HG03196 (cell line): ENCODE measurements around the gene IL18BP.

ENCODE experiments used
- ATAC-seq: cut with Tn5 transposase; IDR thresholded peaks from one replicate; pipeline ENCODE4 v1.9.1; 2021; ENCODE audit not compliant: unreplicated experiment

Gene IL18BP

DNA sequence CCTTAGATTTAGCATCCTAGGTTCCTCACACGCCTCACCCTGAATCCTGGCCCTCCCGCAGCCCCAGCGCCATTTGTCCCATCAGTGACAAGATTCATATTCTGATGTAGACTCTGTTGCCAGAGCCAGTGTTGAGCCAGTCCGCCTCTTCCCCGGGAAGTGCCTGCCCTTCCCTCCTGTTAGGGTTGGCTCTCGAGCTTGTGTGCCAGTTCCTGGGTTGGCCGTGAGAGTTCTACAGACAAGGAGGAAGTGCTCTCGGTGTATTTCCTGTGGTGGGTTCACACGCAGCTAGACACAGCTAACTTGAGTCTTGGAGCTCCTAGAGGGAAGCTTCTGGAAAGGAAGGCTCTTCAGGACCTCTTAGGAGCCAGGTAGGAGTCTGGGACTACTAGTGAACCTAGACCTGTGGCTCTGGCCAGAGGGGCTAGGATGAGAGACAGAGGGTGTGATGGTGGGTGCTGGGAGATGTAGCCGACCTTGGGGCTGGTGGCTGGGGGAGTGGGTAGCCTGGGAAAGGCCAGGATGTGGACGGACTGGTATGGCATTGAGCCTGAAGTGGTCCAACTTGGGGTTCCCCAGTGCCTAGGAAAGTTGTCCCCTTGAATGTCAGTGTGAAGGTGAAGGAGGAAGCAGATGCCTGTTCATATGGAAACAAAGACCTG is at the start of gene IL18BP:
TSS of gene IL18BP (plus strand) at position 261 of the 662 bp plus-strand sequence. CDS start 1,076 bp downstream, outside the sequence.
- ATAC-seq: no peak

DNA sequence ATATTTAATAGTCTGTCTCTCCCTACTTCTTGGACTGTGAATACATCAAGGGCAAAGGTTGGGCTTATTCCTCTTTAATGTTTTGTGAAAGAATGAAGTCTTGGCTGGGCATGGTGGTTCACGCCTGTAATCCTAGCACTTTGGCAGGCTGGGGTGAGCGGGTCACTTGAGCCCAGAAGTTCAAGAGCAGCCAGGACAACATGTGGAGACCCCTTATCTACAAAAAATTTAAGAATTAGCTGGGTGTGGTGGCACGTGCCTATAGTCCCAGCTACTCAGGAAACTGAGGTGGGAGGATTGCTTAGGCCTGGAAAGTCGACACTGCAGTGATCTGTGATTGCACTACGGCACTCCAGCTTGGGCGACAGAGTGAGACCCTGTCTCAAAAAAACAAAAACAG is 49.7 kb upstream of the IL18BP start:
- no peak for ATAC-seq

DNA sequence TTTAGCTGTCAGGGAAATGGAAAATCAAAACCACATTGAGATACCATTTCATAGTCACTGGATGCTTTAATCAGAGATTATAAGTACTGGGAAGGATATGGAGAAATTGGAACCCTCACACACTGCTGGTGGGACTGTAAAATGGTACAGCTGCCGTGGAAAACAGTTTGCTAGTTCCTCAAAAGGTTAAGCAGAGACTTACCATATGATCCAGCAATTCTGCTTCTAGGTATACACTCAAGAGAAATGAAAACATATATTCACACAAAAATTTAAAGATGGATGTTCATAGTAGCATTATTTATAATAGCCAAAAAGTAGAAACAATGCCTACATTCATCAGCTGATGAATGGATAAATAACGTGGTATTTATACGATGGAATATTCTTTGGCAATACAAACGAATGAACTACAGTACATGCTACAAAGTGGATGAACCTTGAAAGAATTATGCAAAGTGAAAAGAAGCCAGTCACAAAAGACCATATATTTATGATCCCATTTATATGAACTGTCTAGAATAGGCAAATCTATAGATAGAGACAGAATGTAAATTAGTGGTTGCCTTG is 46.9 kb upstream of the IL18BP start:
- no peak for ATAC-seq

DNA sequence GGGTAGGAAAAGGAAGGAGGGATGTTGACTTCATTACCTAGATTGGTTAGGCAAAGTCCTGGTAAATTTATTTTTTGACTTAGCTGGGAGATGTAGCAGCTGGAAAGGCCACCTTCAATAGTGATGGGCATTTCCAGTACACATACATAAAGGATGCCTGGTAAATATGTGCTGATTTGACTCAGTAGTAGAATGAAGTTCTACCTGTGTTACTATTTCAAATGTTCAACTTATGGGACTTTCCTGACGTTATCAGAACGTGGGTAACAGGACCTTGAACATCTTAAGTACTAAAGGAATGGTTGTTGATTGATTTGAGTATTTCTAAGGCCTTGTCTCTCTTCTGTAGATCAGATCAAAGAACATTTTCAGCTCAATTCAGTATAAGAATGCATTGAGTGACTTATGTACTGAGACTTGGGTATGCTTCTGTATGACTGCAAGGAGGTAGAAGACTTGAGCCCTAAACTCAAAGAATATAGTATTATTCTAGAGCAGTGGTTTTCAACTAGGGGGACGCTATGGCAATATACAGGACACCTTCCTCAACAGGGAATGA is 42.7 kb upstream of the IL18BP start:
- no peak for ATAC-seq

DNA sequence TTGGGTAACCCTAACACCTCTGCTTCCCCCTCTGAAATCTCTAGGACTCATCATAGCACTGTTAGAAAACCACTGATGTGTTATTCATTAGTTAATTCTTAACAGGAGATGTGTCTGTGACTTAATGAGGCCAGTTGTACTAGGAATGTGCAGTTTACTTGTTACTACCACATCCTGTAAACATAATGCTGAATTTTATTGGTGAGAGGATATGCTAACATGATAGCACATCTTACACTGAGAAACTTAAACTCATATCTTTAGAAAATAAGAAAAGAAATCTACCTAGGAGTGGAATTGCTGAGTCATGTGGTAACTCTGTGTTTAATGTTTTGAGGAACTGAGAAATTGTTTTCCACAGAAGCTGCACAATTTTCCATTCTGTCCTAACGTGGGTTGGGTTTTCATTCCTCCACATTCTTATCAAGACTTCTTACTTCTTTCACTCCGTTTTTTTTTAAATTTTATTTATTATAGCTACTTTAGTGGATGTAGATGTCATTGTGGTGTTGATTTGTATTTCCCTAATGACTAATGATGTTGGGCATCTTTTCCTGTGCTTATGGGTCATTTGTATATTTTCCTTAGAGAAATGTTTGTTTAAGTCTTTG is 36.2 kb upstream of the IL18BP start:
- ATAC-seq: peak; percentile 57

DNA sequence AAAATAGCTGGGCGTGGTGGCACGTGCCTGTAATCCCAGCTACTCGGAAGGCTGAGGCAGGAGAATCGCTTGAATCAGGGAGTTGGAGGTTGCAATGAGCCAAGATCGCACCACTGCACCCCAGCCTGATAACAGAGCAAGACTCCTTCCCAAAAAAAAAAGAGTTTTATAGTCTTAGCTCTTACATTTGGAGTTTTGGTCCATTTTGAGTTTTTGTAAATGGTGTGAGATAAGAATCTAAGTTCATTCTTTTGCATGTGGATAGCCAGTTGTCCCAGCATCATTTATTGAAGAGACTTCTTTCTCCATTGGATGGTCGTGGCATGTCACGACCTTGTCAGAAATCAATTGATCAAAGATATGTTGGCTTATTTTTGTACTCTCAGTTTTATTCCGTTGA is 35.2 kb upstream of the IL18BP start:
- no peak for ATAC-seq

DNA sequence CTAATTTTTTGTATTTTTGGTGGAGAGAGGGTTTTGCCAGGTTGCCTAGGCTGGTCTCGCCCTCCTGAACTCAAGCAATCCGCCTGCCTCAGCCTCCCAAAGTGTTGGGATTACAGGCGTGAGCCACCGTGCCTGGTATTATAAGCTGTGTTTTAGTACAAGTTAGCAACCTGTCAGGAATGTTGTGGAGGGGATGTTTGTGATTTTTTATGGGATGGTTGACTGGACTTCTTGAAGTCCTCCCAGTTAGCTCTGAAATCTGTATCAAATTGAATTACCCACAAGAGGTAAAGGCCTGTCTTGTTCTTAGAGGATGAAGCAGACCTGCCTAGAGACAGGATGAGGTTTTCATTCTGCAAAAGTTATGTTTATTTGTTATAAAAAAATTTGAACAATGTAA is 34.1 kb upstream of the IL18BP start:
- no peak for ATAC-seq

DNA sequence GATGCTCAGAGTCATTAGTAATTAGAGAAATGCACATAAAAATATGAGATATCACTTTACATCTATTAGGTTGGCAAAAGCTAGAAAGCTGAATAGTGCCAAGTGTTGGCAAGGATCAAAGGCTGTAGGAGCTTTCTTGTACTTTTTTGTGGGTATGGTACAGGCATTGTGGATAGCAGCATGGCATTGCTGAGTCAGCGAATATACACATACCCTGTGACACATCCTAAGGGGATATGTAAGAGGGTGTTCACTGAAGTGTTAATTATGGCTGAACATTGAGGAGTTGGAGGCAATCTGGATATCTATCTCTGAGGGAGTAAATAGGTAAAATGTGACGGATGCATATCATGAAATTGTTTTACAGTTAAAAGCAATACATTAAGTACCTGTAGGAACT is 27.0 kb upstream of the IL18BP start:
- no peak for ATAC-seq

DNA sequence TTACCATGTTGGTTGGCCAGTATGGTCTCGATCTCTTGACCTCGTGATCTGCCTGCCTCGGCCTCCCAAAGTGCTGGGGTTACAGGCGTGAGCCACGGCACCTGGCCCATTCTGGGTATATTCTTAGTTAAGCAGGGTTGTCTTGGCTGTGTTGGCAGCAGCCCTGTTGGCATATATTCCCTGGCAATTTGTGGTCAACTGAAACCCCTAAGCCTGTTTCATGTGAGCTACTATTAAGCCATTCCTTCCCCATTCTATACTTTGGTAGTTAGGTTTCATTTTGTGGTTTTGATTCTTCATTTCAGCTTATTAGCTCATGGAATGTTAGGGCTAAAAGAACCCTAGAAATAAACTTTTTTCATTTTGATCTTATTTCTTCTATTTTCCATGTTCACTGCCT is 22.2 kb upstream of the IL18BP start:
- no peak for ATAC-seq

DNA sequence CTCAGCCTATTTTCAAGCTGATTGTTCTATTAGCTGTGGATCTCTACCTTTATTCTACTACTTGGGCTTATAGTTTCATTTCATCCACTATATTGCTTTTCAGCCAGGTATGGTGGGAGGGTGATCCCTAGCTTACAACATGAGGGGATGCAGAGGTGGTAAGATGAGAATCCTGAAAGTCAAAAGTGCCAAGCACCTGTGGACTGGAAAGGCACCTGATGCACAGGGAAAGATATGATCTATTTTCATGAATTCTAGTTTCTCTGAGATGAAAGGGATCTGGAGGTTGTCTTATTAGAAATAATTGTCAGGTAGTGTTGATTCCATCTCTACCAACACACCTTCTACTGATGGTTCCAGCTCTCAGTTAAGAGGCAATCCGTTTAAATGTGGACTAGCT is 21.6 kb upstream of the IL18BP start:
- ATAC-seq: no peak

DNA sequence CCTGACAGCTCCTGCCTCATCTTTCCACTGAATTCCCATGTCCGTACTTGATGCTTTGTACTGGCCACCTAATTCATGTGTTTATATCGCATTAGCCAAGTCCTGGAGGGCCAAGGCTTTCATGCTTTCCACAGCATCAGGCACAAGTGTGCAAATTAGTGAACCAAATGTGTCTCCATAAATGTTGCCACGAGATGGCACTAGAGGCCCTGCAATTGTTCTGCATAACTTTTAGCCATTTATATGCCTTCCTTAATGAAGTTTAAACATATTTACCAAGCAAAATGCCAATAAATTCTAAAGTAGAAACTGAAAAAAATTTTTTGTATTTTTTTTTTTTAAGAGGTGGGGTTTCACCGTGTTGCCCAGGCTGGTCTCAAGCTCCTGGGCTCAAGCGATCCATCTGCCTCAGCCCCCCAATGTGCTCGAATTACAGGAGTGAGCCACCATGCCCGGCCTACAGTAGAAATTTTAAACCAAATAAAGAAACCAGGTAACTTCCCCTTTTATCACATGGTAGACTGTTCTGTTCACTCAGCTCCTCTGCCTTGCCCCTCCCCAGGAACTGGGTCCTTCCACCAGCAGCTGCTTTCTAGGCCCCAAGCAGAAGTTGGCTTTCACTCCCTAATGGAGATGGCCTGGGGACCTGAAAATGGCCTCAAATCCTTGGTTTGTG is 20.8 kb upstream of the IL18BP start:
- ATAC-seq: no peak

DNA sequence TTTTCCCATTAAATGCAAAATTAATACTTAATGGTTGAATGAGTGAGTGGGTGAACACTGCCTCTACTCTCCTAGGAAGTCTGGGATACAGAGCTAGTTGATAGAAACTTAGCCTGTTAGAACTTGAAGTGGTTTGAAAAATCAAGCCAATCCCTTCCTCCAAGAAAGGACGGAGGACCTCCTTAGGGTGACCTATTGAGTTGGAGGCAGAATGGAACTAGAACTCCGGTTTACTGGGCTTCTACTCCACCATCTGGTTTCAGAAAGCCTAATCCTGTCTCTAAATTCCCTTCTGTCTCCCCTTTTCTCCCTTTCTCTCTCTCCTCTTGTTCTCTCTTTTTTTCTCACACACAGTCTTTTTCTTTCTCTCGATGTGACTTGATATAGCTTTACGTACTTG is 19.6 kb upstream of the IL18BP start:
- no peak for ATAC-seq

DNA sequence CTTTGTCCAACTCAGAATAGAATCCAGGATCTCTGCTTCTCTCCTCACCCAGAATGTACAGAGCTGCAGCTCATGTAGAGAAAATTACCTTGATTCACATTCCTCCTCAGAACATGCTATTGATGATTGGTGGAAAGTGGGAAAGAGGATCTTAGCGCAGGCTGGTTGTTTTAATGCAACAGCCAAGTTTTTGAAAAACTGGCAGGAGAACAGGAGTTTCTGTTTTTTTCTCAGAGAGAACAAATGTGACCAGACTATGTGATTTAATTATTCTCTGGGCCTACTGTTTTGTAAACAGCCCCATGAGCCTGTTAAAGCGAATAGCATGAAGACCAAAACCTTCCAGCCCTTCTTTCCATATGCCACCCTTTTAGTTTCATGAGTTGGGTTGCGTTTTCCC is 19.1 kb upstream of the IL18BP start:
- no peak for ATAC-seq

DNA sequence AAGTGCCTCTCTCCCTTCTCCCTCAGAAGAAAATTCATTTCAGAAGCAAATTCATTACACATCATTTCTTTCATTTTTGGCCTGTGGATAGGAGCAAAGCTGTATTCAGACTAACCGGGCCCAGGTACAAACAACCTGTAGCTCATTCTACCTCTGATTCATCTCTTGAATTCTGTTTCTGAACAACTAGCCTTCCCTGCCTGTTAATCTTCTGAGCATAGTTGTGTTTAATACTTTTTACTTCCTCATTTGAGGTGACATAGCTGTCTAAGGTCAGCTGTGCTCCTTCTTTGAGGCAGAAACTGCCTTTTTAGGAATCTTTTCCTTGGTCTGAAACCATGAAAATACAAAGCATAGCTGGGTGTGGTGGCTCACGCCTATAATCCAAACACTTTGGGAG is 12.6 kb upstream of the IL18BP start:
- no peak for ATAC-seq

DNA sequence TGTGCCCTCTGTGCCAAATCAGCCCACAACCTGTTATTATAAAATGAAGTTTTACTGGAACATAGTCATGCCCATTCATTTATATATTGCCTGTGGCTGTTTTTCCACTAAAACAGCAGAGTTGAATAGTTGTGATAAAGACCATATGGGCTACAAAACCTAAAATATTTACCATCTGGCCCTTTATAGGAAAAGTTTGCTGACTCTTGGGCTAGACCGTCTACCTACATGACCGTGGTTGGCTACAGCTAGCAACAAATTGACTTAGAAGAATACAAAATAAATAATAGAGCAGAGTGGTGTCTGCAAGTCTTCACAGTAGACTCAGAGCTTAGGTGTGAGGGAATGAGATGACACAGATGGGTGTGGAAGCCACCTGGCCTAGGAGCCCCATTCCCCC is 11.2 kb upstream of the IL18BP start:
- no peak for ATAC-seq

DNA sequence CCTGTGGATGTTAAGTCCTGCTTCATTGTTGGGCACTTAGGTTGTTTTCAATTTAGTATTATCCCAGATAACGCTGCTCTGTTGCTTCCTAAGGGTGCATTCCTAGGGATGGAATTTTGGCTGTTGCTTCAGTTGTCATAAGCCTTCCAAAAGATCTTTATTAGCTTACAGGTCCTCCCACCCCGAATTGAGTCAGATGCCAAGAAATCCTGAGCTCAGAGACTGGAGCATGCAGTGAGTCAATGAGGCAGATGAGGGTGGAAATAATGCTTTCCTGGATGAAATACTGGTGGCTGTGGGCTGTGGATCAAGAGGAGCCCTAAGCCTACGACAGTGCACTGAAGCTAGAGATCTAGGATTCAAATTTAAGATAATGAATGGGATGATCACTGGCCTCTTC is 10.7 kb upstream of the IL18BP start:
- ATAC-seq: no peak

DNA sequence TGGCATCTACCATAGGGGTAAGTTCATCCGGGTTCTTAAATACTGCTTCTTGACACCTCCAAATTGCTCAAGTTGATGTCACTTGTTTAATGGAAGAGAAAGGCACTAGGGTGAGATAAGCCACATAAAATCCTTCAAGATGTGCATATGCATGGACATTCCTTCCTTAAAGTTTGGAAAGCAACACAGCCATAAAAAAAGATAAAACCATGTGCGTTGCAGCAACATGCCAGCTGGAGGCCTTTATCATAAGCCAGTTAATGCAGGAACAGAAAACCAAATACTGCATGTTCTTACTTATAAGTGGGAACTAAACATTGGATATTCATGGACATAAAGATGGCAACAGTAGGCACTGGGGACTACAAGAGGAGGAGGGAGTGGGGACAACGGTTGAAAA is 8.0 kb upstream of the IL18BP start:
- ATAC-seq: no peak

DNA sequence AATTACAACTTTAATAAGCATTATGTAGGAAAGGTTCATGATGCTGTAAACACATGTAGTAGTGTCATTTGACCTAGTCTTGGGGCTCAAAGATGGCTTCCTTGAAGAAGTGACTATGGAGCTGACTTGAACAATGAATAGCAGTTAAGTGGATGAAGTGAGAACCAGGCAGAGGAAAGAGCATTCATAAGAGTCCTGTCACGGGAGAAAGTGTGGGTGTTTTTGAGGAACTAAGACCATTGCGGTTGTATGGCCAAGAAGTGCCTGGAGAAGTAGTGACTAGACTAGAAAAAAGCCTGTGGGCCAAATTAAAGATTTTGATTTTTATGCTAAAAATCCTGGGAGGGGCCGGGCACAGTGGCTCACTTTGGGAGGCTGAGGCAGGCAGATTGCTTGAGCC is 7.2 kb upstream of the IL18BP start:
- ATAC-seq: peak; percentile 74

DNA sequence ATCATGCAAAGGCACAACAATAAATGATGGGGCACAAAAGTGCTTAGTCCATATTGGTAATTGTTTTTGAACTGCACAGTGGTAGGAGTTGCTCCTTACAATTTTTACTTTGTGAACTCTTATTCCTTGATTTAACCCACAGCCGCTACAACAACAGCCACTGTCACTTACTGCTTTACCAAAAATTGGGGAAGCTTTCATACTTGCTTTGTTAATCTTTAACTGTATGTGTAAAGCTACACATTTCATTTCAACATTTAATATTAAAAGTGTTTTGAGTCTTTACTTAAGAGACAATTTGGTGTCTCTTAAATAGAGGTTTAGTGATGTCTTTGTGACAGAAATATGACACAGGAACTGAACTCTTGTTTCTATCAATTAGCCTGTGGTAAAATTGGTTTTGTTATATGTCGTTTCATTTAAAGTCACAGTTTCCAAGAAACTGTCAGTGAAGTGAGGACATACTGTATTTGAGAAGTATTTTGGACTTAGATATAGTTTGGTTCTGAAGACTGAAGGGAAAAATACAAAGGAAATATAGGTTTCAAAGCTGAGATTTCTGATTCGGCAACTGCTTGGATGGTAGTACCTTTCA is 6.5 kb upstream of the IL18BP start:
- ATAC-seq: no peak

DNA sequence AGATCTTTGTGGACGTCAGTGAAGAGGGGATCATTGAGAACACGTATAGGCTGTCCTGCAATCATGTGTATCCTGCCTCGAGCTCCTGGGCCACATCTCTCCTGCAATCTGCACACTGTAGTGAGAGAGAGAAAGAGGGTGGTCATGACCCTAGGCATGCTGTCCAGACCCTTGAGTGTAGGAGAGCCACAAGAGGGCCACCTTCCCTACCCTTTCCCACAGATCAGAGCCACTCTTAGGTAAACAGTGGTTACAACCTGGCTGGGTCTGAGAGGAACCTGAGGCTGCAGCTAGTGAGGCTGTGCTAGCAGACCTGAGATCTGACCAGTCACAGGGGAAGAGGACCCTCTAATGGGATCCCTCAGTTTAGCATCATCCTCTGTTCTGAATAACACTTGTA is 3.9 kb upstream of the IL18BP start:
- no peak for ATAC-seq

DNA sequence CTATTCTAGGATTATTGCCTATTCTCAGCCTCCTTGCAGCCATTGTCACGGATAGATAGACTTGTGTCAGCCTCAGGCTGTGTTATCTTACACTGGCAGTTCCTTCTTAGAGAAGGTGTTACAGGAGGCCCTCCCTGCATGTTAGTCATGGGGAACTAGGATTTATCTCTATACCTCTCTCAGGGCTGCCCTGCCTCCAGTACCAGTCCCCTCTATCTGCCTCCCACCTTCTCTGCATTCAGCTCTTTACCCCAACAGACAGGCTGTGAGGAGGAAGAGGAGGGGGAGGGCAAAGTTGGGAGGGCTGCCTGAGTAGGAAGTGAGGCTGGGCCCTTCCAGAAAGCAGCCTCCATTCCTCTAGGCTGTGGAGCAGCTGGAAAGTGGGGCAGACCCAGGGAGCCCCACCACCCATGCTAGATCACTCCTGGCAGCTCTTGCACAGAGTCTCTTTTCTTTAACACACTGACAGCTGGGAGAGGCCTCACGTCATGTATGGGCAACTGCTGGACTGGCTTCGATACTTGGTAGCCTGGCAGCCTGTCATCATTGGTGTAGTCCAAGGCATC is 2.9 kb upstream of the IL18BP start:
- no peak for ATAC-seq
